ENCODE measurements around the gene SORCS1.

- TF ChIP-seq POLR2A (IDR thresholded peaks at IDR 0.05) = no peak
- no peak for TF ChIP-seq CTCF (IDR thresholded peaks at IDR 0.05)
Measured at GRCh38 chr10:106680061-106680460, 484.4 kb downstream of the SORCS1 start.

Data from thyroid gland (tissue), 4 donors.